DND-41 (cell line): ENCODE data around the gene CAPG.

Experiments
- ATAC-seq: fragments of 200-7000 bp; cut with Tn5 transposase; 3 replicates; pipeline ENCODE4 v1.9.1; 2021; ENCODE audit warnings: low read depth; ENCODE audit not compliant: insufficient read depth
- DNase-seq: peaks from one replicate; pipeline ENCODE4 v3.0.0-alpha.2; 2020
- H2AFZ ChIP-seq: 2 replicates; pipeline ENCODE4 v1.6.0; 2012; ENCODE audit warnings: low read depth, low read length
- H3K27ac ChIP-seq: 2 replicates; pipeline ENCODE4 v1.5.1; 2012; ENCODE audit warnings: low read length, inconsistent platforms
- H3K27me3 ChIP-seq: fragments of 200-600 bp; sonication (generic); 2 replicates; pipeline ENCODE4 v1.6.0; 2012; ENCODE audit warnings: low read length, mild to moderate bottlenecking, inconsistent platforms; ENCODE audit not compliant: insufficient read depth, poor library complexity
- H3K36me3 ChIP-seq: 2 replicates; pipeline ENCODE4 v1.5.1; 2012; ENCODE audit warnings: low read length, inconsistent platforms; ENCODE audit not compliant: insufficient read depth
- H3K4me1 ChIP-seq: 2 replicates; pipeline ENCODE4 v1.5.1; 2012; ENCODE audit warnings: mild to moderate bottlenecking, low read length; ENCODE audit not compliant: insufficient read depth
- H3K4me2 ChIP-seq: 2 replicates; pipeline ENCODE4 v1.6.0; 2012; ENCODE audit warnings: mild to moderate bottlenecking, moderate library complexity, low read length, inconsistent platforms; ENCODE audit not compliant: insufficient read depth
- H3K4me3 ChIP-seq, 2 experiments: fragments of 200-600 bp in 1 of 2; shearing (Covaris generic) in 1 of 2; 2 replicates each; pipeline ENCODE4 v1.5.1; 2012 to 2016; ENCODE audit warnings: inconsistent platforms in 2 of 2, low read length in 2 of 2, mild to moderate bottlenecking in 2 of 2, low read depth in 1 of 2, moderate library complexity in 1 of 2
- H3K79me2 ChIP-seq: 2 replicates; pipeline ENCODE4 v1.6.0; 2012; ENCODE audit warnings: low read length, inconsistent platforms; ENCODE audit not compliant: insufficient read depth
- H3K9ac ChIP-seq: 2 replicates; pipeline ENCODE4 v1.6.0; 2012; ENCODE audit warnings: low read depth, mild to moderate bottlenecking, inconsistent platforms, low read length, moderate library complexity
- H3K9me3 ChIP-seq: 2 replicates; pipeline ENCODE4 v1.5.1; 2012; ENCODE audit warnings: low read length, moderate library complexity, mild to moderate bottlenecking, inconsistent platforms; ENCODE audit not compliant: insufficient read depth, severe bottlenecking
- H4K20me1 ChIP-seq: 2 replicates; pipeline ENCODE4 v1.6.0; 2012; ENCODE audit warnings: low read length; ENCODE audit not compliant: insufficient read depth
- CTCF ChIP-seq: IDR thresholded peaks from 2 replicates; pipeline ENCODE4 v1.5.1; 2012; ENCODE audit warnings: borderline replicate concordance, low read length, moderate library complexity, mild to moderate bottlenecking; ENCODE audit not compliant: poor library complexity, severe bottlenecking; ENCODE audit errors: extremely low read depth
- EZH2 ChIP-seq: IDR thresholded peaks from 3 replicates; pipeline ENCODE4 v1.6.1; 2012; ENCODE audit warnings: borderline replicate concordance, low read depth, mild to moderate bottlenecking, moderate library complexity, low read length, inconsistent platforms; ENCODE audit not compliant: severe bottlenecking

The CAPG gene

GRCh38 chr2:85357736-85358135 lies 52.4 kb downstream of the CAPG start:
- no peaks in the 10 kb centered on the region for H3K9me3 ChIP-seq
- H3K79me2 ChIP-seq: peaks cover 33% of the 10 kb centered on the region
- no peak overlapping the region for H3K9ac ChIP-seq
- no peaks in the 10 kb centered on the region for H3K27me3 ChIP-seq
- peak overlapping the region in 1 of 2 experiments; percentile 31; a peak in 1 of 4 replicates for H3K4me3 ChIP-seq
- ATAC-seq (no peak), DNase-seq (no peak)
- peak overlapping the region; percentile 21; the same call in 1 of the 2 replicates for H3K4me2 ChIP-seq
- H2AFZ ChIP-seq: no peak overlapping the region
- no peaks in the 10 kb centered on the region for H4K20me1 ChIP-seq
- TF ChIP-seq EZH2 (no peak), CTCF (no peak)
- H3K27ac ChIP-seq: no peak overlapping the region
- peaks cover 45% of the 10 kb centered on the region for H3K4me1 ChIP-seq
- H3K36me3 ChIP-seq: peaks cover 45% of the 10 kb centered on the region

- Histone ChIP-seq H3K36me3 (peaks cover 46% of the 10 kb centered on the region), H2AFZ (no peak overlapping the region), H3K9me3 (no peaks in the 10 kb centered on the region), H3K4me2 (peak overlapping the region; percentile 83; the same call in 1 of the 2 replicates), H3K4me3 (0 out of 4 replicates have a peak overlapping the region, but pooled peaks of 1 of the 2 experiments have one; percentile 84), H3K27ac (no peak overlapping the region), H3K79me2 (peaks cover 42% of the 10 kb centered on the region), H3K9ac (peak overlapping the region; percentile 76; the same call in 1 of the 2 replicates), H3K27me3 (no peaks in the 10 kb centered on the region), H4K20me1 (no peaks in the 10 kb centered on the region), H3K4me1 (peaks cover 53% of the 10 kb centered on the region)
- ATAC-seq: no peak
- TF ChIP-seq CTCF (no peak), EZH2 (no peak)
- DNase-seq: no peak
Observed at GRCh38 chr2:85356186-85356585, 54.0 kb downstream of the CAPG start.

GRCh38 chr2:85355521-85355920 lies 54.6 kb downstream of the CAPG start:
- no peak for TF ChIP-seq EZH2
- no peak for TF ChIP-seq CTCF
- no peak for ATAC-seq
- no peak overlapping the region for H2AFZ ChIP-seq
- peak overlapping the region; percentile 76 for H3K9ac ChIP-seq
- no peaks in the 10 kb centered on the region for H3K9me3 ChIP-seq
- H3K4me2 ChIP-seq: peak overlapping the region; percentile 83
- H3K27me3 ChIP-seq: no peaks in the 10 kb centered on the region
- H3K4me1 ChIP-seq: peaks cover 53% of the 10 kb centered on the region
- H3K27ac ChIP-seq: peak overlapping the region; percentile 88
- 0 out of 2 replicates have a peak, but pooled peaks cover 1% of the 10 kb centered on the region for H4K20me1 ChIP-seq
- DNase-seq: no peak
- peak overlapping the region; percentile 64 to 84; a peak in 3 of 4 replicates for H3K4me3 ChIP-seq
- H3K36me3 ChIP-seq: peaks cover 52% of the 10 kb centered on the region
- peaks cover 42% of the 10 kb centered on the region for H3K79me2 ChIP-seq
